ENCODE measurements around the gene PTPN12. TPM values are rescaled to one million over a fixed set of nuclear protein-coding genes. Genes with fewer than 3 reads are reported as not detected.
"Not testable (repeated sequence)": the region's sequence is repeated elsewhere in the genome, so short reads cannot be mapped to it uniquely, and the experiment has no call there.

Gene PTPN12
- total and polyA plus RNA-seq, 4 donors = 52.2 to 92.9 (median 57.1) TPM

DNA sequence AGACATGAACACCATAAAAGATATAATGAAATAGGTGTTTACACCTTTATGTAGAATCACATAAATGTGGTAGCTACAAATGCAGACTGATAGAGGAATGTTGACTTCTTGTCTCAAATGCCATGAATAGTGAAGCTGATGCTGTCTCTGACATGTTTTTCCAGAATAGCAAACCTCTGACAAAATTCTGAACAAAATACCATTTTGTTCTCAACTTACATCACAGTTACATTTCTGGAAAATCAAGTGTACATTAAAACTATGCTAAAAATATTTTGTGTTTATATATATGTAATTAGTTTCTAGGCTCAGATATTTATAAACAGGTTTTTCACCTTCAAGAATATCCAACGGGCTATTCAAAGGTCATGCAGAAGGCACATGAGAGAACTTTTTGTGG is 16.8 kb upstream of the PTPN12 start:
- WGBS (ENCODE audit: insufficient coverage) = no CpG with 5 or more reads among the region's 1 CpG
- Histone ChIP-seq H3K9me3 (ENCODE audit: control insufficient read depth, insufficient read depth, low read length) (no peaks in the 10 kb centered on the region), H3K27me3 (ENCODE audit: control insufficient read depth, insufficient read depth, low read length) (no peaks in the 10 kb centered on the region), H3K27ac (ENCODE audit: low read depth, low read length) (no peak overlapping the region), H3K4me1 (ENCODE audit: control insufficient read depth, insufficient read depth, low read length) (no peaks in the 10 kb centered on the region), H3K36me3 (ENCODE audit: control insufficient read depth, insufficient read depth, low read length) (no peaks in the 10 kb centered on the region), H3K4me3 (ENCODE audit: low read depth, low read length) (no peak overlapping the region)
- no peak for DNase-seq (ENCODE audit: low read depth in 4 of 6, low spot score in 6 of 6)

DNA sequence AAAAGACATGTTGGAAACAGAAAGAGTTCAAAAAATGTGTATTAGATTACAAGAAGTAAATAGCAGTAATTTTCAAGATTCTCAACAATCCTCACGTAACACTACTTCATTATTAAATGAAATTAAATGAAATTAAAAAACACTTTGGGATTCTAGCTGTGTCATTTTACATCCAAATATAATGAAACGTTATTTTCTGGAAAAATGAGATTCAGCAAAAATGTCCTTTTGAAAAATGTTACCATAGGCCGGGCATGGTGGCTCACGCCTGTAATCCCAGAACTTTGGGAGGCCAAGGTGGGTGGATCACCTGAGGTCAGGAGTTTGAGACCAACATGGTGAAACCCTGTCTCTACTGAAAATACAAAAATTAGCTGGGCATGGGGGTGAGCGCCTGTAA is 15.6 kb upstream of the PTPN12 start:
- H3K9me3 ChIP-seq (ENCODE audit: control insufficient read depth, insufficient read depth, low read length); H3K36me3 ChIP-seq (ENCODE audit: control insufficient read depth, insufficient read depth, low read length); H3K4me3 ChIP-seq (ENCODE audit: low read depth, low read length); H3K27ac ChIP-seq (ENCODE audit: low read depth, low read length); DNase-seq (ENCODE audit: low read depth in 4 of 6, low spot score in 6 of 6); H3K4me1 ChIP-seq (ENCODE audit: control insufficient read depth, insufficient read depth, low read length); H3K27me3 ChIP-seq (ENCODE audit: control insufficient read depth, insufficient read depth, low read length): not testable (repeated sequence)
- WGBS (ENCODE audit: insufficient coverage) = 90% methylated on average over 3 of the region's 5 CpGs

DNA sequence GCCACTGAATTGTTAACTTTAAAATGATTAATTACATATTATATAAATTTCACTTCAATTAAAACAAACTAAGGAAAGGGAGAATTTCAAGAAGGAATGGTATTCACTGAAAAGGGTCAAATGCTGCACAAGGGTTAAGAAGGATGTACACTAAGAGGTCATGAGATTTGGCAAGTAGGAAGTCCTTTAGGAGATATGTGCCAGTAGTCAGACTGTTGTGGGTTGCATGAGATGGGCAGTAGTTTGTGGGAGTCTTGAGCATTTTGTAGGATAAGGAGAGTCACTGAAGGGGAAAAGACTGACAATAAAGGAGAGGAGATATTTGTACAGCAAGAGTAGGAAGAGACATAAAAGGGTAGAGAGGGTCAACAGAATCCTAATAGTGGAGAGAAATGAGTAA is 12.4 kb upstream of the PTPN12 start:
- no peak for DNase-seq (ENCODE audit: low read depth in 4 of 6, low spot score in 6 of 6)
- Histone ChIP-seq H3K27me3 (ENCODE audit: control insufficient read depth, insufficient read depth, low read length) (no peaks in the 10 kb centered on the region), H3K4me3 (ENCODE audit: low read depth, low read length) (no peak overlapping the region)

DNA sequence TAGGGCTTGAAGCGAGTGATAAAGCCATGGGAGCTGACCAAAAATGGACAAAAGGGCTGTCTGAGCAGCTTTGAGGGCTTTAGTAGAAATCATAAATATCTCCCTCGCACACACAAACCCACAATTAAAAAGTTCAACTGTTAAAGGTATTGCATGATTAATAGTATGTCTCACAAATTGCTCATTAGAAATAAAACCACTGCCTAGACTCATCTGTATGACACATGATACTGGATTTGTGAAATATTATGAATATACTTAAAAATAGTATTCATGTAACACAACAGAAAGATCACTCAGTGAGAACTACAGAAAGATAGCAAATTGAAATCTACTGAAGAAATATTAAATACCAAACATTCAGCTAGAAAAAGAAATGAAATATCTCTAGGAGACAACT is 11.9 kb upstream of the PTPN12 start:
- Histone ChIP-seq H3K4me1 (ENCODE audit: control insufficient read depth, insufficient read depth, low read length) (no peaks in the 10 kb centered on the region), H3K36me3 (ENCODE audit: control insufficient read depth, insufficient read depth, low read length) (no peaks in the 10 kb centered on the region), H3K4me3 (ENCODE audit: low read depth, low read length) (no peak overlapping the region), H3K27ac (ENCODE audit: low read depth, low read length) (no peak overlapping the region), H3K9me3 (ENCODE audit: control insufficient read depth, insufficient read depth, low read length) (no peaks in the 10 kb centered on the region), H3K27me3 (ENCODE audit: control insufficient read depth, insufficient read depth, low read length) (no peaks in the 10 kb centered on the region)
- WGBS (ENCODE audit: insufficient coverage) = no CpG with 5 or more reads among the region's 2 CpGs
- no peak for DNase-seq (ENCODE audit: low read depth in 4 of 6, low spot score in 6 of 6)

More for the DNA sequence above, 12.4 kb upstream of the PTPN12 start:
- no peak overlapping the region for H3K27ac ChIP-seq (ENCODE audit: low read depth, low read length)
- no peaks in the 10 kb centered on the region for H3K9me3 ChIP-seq (ENCODE audit: control insufficient read depth, insufficient read depth, low read length)
- no peaks in the 10 kb centered on the region for H3K4me1 ChIP-seq (ENCODE audit: control insufficient read depth, insufficient read depth, low read length)
- H3K36me3 ChIP-seq (ENCODE audit: control insufficient read depth, insufficient read depth, low read length) = no peaks in the 10 kb centered on the region

DNA sequence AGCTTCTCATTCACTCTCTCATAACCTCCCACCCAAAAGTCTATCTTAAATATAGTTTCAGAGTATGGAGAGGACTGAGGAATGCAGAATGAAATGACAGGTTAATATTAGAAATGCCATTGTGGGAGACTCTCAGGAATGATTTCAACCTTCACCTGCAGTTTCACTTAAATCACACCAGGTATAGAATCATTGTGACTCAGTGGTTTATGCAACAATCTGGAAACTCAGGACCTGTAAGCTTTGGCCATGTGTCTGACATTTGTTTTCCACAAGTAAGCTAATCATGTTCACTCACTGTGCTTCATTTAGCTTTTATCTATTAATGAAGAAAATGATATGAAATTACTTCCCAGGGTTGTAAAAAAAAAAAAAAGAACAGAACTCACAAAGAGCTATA is 8.7 kb upstream of the PTPN12 start:
- Histone ChIP-seq H3K9me3 (ENCODE audit: control insufficient read depth, insufficient read depth, low read length) (no peaks in the 10 kb centered on the region), H3K27ac (ENCODE audit: low read depth, low read length) (no peak overlapping the region), H3K4me1 (ENCODE audit: control insufficient read depth, insufficient read depth, low read length) (no peaks in the 10 kb centered on the region), H3K36me3 (ENCODE audit: control insufficient read depth, insufficient read depth, low read length) (no peaks in the 10 kb centered on the region), H3K4me3 (ENCODE audit: low read depth, low read length) (no peak overlapping the region), H3K27me3 (ENCODE audit: control insufficient read depth, insufficient read depth, low read length) (no peaks in the 10 kb centered on the region)
- DNase-seq (ENCODE audit: low read depth in 4 of 6, low spot score in 6 of 6) = no peak

DNA sequence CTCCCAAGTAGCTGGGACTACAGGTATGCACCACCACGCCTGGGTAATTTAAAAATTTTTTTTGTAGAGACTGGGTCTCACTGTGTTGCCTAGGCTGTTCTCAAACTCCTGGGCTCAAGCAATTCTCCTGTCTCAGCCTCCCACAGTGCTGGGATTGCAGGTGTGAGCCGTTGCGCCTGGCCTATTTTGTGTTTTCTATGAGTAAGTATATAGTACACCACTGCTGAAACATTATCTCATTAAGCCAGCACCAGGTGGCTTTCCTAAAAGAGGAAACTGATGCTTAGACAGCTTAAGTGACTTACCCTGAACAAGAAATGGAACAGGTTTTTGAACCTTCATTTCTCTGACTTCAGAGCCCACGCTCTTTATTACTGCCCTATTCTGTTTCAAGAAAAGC is 7.8 kb upstream of the PTPN12 start:
- Histone ChIP-seq H3K4me1 (ENCODE audit: control insufficient read depth, insufficient read depth, low read length) (no peaks in the 10 kb centered on the region), H3K27me3 (ENCODE audit: control insufficient read depth, insufficient read depth, low read length) (no peaks in the 10 kb centered on the region), H3K4me3 (ENCODE audit: low read depth, low read length) (no peak overlapping the region), H3K27ac (ENCODE audit: low read depth, low read length) (no peak overlapping the region), H3K9me3 (ENCODE audit: control insufficient read depth, insufficient read depth, low read length) (no peaks in the 10 kb centered on the region), H3K36me3 (ENCODE audit: control insufficient read depth, insufficient read depth, low read length) (no peaks in the 10 kb centered on the region)
- WGBS (ENCODE audit: insufficient coverage) = no CpG with 5 or more reads among the region's 4 CpGs
- no peak for DNase-seq (ENCODE audit: low read depth in 4 of 6, low spot score in 6 of 6)

DNA sequence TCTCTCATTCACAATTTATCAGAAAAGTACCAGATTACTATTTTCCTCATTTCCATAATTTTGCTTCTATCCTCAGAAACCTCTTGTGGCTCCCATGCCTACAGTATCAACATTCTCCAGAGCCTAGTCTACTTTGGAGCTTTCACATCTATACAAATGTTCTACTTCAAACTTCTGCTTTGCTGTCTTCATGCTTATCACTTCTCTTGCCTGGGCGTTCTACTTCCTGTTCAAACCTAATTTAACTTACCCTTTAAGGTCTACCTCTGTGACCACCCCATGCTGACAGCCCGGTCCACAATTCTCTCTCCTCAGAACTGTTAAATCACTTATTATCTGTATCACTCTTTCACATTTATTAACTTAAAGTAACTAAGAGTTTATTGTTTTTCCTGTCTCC is 6.1 kb upstream of the PTPN12 start:
- WGBS (ENCODE audit: insufficient coverage) = 89% methylated on average over 1 of the region's 2 CpGs
- no peak for DNase-seq (ENCODE audit: low read depth in 4 of 6, low spot score in 6 of 6)
- no peak overlapping the region for H3K4me3 ChIP-seq (ENCODE audit: low read depth, low read length)

DNA sequence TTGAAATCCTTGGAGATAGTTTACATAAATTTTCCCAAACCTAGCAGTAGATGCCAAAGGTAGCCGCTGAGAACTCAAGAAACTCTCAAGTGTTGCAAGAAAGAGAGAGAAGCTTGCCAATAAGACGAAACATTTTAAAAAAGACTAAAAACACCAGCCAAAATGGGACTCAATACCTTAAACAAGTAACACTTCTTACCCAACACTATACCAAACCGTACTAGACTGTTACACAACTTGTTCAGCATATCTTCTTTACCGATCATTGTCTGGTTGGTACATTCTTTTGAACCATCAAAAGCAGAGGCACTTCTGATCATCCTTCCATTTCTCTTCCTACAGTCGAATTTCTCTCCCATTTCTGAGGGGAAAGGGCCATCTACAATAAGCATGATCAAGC is 4.8 kb upstream of the PTPN12 start:
- H3K36me3 ChIP-seq (ENCODE audit: control insufficient read depth, insufficient read depth, low read length) = no peaks in the 10 kb centered on the region
- no peaks in the 10 kb centered on the region for H3K27me3 ChIP-seq (ENCODE audit: control insufficient read depth, insufficient read depth, low read length)
- H3K4me3 ChIP-seq (ENCODE audit: low read depth, low read length) = no peak overlapping the region
- no peaks in the 10 kb centered on the region for H3K9me3 ChIP-seq (ENCODE audit: control insufficient read depth, insufficient read depth, low read length)
- WGBS (ENCODE audit: insufficient coverage) = 88% methylated on average over 3 of the region's 5 CpGs
- DNase-seq (ENCODE audit: low read depth in 4 of 6, low spot score in 6 of 6) = no peak
- no peak overlapping the region for H3K27ac ChIP-seq (ENCODE audit: low read depth, low read length)
- no peaks in the 10 kb centered on the region for H3K4me1 ChIP-seq (ENCODE audit: control insufficient read depth, insufficient read depth, low read length)

More for the DNA sequence above, 6.1 kb upstream of the PTPN12 start:
- no peak overlapping the region for H3K27ac ChIP-seq (ENCODE audit: low read depth, low read length)
- H3K9me3 ChIP-seq (ENCODE audit: control insufficient read depth, insufficient read depth, low read length) = no peaks in the 10 kb centered on the region
- H3K36me3 ChIP-seq (ENCODE audit: control insufficient read depth, insufficient read depth, low read length) = no peaks in the 10 kb centered on the region
- no peaks in the 10 kb centered on the region for H3K27me3 ChIP-seq (ENCODE audit: control insufficient read depth, insufficient read depth, low read length)
- H3K4me1 ChIP-seq (ENCODE audit: control insufficient read depth, insufficient read depth, low read length) = no peaks in the 10 kb centered on the region

DNA sequence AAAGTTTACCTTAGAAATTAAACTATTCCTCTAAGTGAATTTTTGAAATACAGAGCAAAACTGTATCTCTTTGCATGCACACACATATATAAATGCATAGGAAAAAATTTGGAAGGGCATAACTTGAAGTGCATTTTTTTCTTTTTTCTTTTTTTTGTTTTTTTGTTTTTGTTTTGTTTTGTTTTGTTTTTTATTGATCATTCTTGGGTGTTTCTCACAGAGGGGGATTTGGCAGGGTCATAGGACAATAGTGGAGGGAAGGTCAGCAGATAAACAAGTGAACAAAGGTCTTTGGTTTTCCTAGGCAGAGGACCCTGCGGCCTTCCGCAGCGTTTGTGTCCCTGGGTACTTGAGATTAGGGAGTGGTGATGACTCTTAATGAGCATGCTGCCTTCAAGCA is 4.4 kb upstream of the PTPN12 start:
- H3K4me3 ChIP-seq (ENCODE audit: low read depth, low read length); H3K9me3 ChIP-seq (ENCODE audit: control insufficient read depth, insufficient read depth, low read length); H3K27me3 ChIP-seq (ENCODE audit: control insufficient read depth, insufficient read depth, low read length); H3K4me1 ChIP-seq (ENCODE audit: control insufficient read depth, insufficient read depth, low read length); DNase-seq (ENCODE audit: low read depth in 4 of 6, low spot score in 6 of 6); H3K36me3 ChIP-seq (ENCODE audit: control insufficient read depth, insufficient read depth, low read length); H3K27ac ChIP-seq (ENCODE audit: low read depth, low read length): not testable (repeated sequence)
- WGBS (ENCODE audit: insufficient coverage) = no CpG with 5 or more reads among the region's 3 CpGs

DNA sequence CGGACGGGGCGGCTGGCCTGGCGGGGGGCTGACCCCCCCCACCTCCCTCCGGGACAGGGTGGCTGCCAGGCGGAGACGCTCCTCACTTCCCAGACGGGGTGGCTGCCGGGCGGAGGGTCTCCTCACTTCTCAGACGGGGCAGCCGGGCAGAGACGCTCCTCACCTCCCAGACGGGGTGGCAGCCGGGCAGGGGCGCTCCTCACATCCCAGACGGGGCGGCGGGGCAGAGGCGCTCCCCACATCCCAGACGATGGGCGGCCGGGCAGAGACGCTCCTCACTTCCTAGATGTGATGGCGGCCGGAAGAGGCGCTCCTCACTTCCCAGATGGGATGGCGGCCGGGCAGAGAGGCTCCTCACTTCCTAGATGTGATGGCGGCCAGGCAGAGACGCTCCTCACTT is 3.0 kb upstream of the PTPN12 start:
- not testable (repeated sequence) for H3K36me3 ChIP-seq (ENCODE audit: control insufficient read depth, insufficient read depth, low read length); H3K9me3 ChIP-seq (ENCODE audit: control insufficient read depth, insufficient read depth, low read length); H3K27me3 ChIP-seq (ENCODE audit: control insufficient read depth, insufficient read depth, low read length); DNase-seq (ENCODE audit: low read depth in 4 of 6, low spot score in 6 of 6); H3K27ac ChIP-seq (ENCODE audit: low read depth, low read length); H3K4me1 ChIP-seq (ENCODE audit: control insufficient read depth, insufficient read depth, low read length); H3K4me3 ChIP-seq (ENCODE audit: low read depth, low read length)
- 98% methylated on average over 5 of the region's 31 CpGs for WGBS (ENCODE audit: insufficient coverage)

DNA sequence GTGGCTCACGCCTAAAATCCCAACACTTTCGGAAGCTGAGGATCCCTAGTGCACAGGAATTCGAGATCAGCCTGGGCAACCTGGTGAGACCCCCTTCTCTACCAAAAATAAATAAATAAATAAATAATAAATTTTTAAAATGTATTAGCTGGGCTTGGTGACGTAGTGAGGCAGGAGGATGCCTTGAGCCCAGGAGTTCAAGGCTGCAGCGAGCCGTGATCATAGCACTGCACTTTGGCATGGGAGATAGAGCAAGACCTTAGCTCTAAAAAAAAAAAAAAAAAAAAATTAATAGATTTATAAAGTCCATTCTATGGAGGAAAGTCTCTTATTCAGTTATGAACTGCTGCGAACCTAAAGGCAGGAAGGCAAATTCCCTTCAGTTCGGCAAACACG is 1.1 kb upstream of the PTPN12 start:
- Histone ChIP-seq H3K4me3 (ENCODE audit: low read depth, low read length) (peak overlapping the region; percentile 93), H3K4me1 (ENCODE audit: control insufficient read depth, insufficient read depth, low read length) (peaks cover 9% of the 10 kb centered on the region), H3K27ac (ENCODE audit: low read depth, low read length) (peak overlapping the region; percentile 96), H3K9me3 (ENCODE audit: control insufficient read depth, insufficient read depth, low read length) (no peaks in the 10 kb centered on the region), H3K27me3 (ENCODE audit: control insufficient read depth, insufficient read depth, low read length) (no peaks in the 10 kb centered on the region), H3K36me3 (ENCODE audit: control insufficient read depth, insufficient read depth, low read length) (no peaks in the 10 kb centered on the region)
- no peak for DNase-seq (ENCODE audit: low read depth in 4 of 6, low spot score in 6 of 6)
- WGBS (ENCODE audit: insufficient coverage) = no CpG with 5 or more reads among the region's 9 CpGs

Measured in spinal cord (tissue), 10 donors.